HepG2 (cell line): Measurements from ENCODE around the gene ZNF629. TPM values are rescaled to one million over a fixed set of nuclear protein-coding genes. Genes with fewer than 3 reads are reported as not detected.
A peak's percentile ranks its signal among the peaks of the same experiment; 100 is the strongest.

Experiments used
- ATM ChIP-seq: fragments of 450-650 bp; IDR thresholded peaks from 2 replicates; pipeline ENCODE4 v1.7.1; 2017; ENCODE audit warnings: mild to moderate bottlenecking, borderline replicate concordance
- FUBP1 ChIP-seq: sonication (generic); formaldehyde crosslinking; IDR thresholded peaks from 2 replicates; pipeline ENCODE4 v1.5.1; 2020; ENCODE audit warnings: missing genetic modification reagents, mild to moderate bottlenecking, borderline replicate concordance
- GZF1 ChIP-seq: sonication (generic); formaldehyde crosslinking; IDR thresholded peaks from 2 replicates; pipeline ENCODE4 v1.5.1; 2020; ENCODE audit warnings: mild to moderate bottlenecking, missing genetic modification reagents
- HNRNPL ChIP-seq: fragments of 200-400 bp; formaldehyde crosslinking; IDR thresholded peaks from 2 replicates; pipeline ENCODE4 v1.6.1; 2017; ENCODE audit warnings: mild to moderate bottlenecking, low read depth, low read length
- HOXA7 ChIP-seq: sonication (generic); formaldehyde crosslinking; IDR thresholded peaks from 2 replicates; pipeline ENCODE4 v1.8.1; 2022; ENCODE audit warnings: mild to moderate bottlenecking, missing genetic modification reagents, moderate library complexity
- JUND ChIP-seq: sonication (generic); formaldehyde crosslinking; IDR thresholded peaks from 2 replicates; pipeline ENCODE4 v1.8.0; 2022; ENCODE audit warnings: mild to moderate bottlenecking, missing genetic modification reagents
- MYC ChIP-seq: sonication (generic); formaldehyde crosslinking; IDR thresholded peaks from 2 replicates; pipeline ENCODE4 v1.9.0; 2021; ENCODE audit warnings: missing genetic modification reagents, borderline replicate concordance
- MYNN ChIP-seq: sonication (generic); formaldehyde crosslinking; IDR thresholded peaks from 2 replicates; pipeline ENCODE4 v1.4.0; 2020; ENCODE audit warnings: mild to moderate bottlenecking, low read depth, missing genetic modification reagents
- RELA ChIP-seq: sonication (generic); formaldehyde crosslinking; IDR thresholded peaks from 2 replicates; pipeline ENCODE4 v1.4.0; 2020; ENCODE audit warnings: missing genetic modification reagents
- REXO4 ChIP-seq: sonication (generic); formaldehyde crosslinking; IDR thresholded peaks from 2 replicates; pipeline ENCODE4 v1.8.0; 2022; ENCODE audit warnings: missing genetic modification reagents, mild to moderate bottlenecking, borderline replicate concordance
- TAF15 ChIP-seq: fragments of 200-400 bp; formaldehyde crosslinking; IDR thresholded peaks from one replicate; pipeline ENCODE4 v1.6.1; 2018; ENCODE audit warnings: mild to moderate bottlenecking, low read depth, low read length; ENCODE audit not compliant: poor library complexity, severe bottlenecking
- THAP9 ChIP-seq: sonication (generic); formaldehyde crosslinking; IDR thresholded peaks from 2 replicates; pipeline ENCODE4; 2020; ENCODE audit warnings: missing genetic modification reagents, mild to moderate bottlenecking, borderline replicate concordance
- THYN1 ChIP-seq: sonication (generic); formaldehyde crosslinking; IDR thresholded peaks from 2 replicates; pipeline ENCODE4 v1.8.1; 2023; ENCODE audit warnings: low read depth, mild to moderate bottlenecking, moderate library complexity, missing genetic modification reagents, borderline replicate concordance
- XRCC5 ChIP-seq: fragments of 200-400 bp; formaldehyde crosslinking; optimal IDR thresholded peaks from 2 replicates; pipeline ENCODE3; 2017; ENCODE audit warnings: mild to moderate bottlenecking, low read length
- ZFYVE20 ChIP-seq: sonication (generic); formaldehyde crosslinking; IDR thresholded peaks from 2 replicates; pipeline ENCODE4 v1.8.0; 2023; ENCODE audit warnings: low read depth, mild to moderate bottlenecking, moderate library complexity, missing genetic modification reagents, borderline replicate concordance
- ZMAT5 ChIP-seq: sonication (generic); formaldehyde crosslinking; IDR thresholded peaks from 2 replicates; pipeline ENCODE4 v1.5.0; 2020; ENCODE audit warnings: mild to moderate bottlenecking, low read depth, missing genetic modification reagents, borderline replicate concordance
- ZMYM3 ChIP-seq: sonication (generic); formaldehyde crosslinking; IDR thresholded peaks from 2 replicates; pipeline ENCODE4 v1.5.1; 2020; ENCODE audit warnings: mild to moderate bottlenecking, missing genetic modification reagents
- ZNF317 ChIP-seq: sonication (generic); formaldehyde crosslinking; IDR thresholded peaks from 2 replicates; pipeline ENCODE4 v1.5.0; 2020; ENCODE audit warnings: mild to moderate bottlenecking, missing genetic modification reagents
- ZNF564 ChIP-seq: sonication (generic); formaldehyde crosslinking; IDR thresholded peaks from 2 replicates; pipeline ENCODE4 v1.8.1; 2023; ENCODE audit warnings: mild to moderate bottlenecking, missing genetic modification reagents
- ZNF713 ChIP-seq: sonication (generic); formaldehyde crosslinking; IDR thresholded peaks from 2 replicates; pipeline ENCODE4 v1.4.0; 2020; ENCODE audit warnings: mild to moderate bottlenecking, missing genetic modification reagents
- ZNF777 ChIP-seq: sonication (generic); formaldehyde crosslinking; IDR thresholded peaks from 2 replicates; pipeline ENCODE4 v1.4.0; 2020; ENCODE audit warnings: missing genetic modification reagents
- ZNF850 ChIP-seq: sonication (generic); formaldehyde crosslinking; conservative IDR thresholded peaks from 2 replicates; pipeline ENCODE4 v1.9.0; 2021; ENCODE audit warnings: mild to moderate bottlenecking, missing genetic modification reagents
- polyA plus RNA-seq, 8 experiments: library from polyadenylated mRNA; depleted of rRNA in 3 of 8; stranded (reverse) in 7 of 8; unstranded in 1 of 8; fragments of >200 nt; fragmentation: Illumina TruSeq in 4 of 8; extraction: Trizol in 4 of 8; gene quantifications; 2 replicates each; pipeline versions ENCODE4 v1.2.1 to v1.2.3, GENCODE V29; 2011 to 2016; ENCODE audit warnings: low read depth in 4 of 8, missing spikeins in 1 of 8, mixed read lengths in 1 of 8; ENCODE audit not compliant: insufficient read depth in 1 of 8
- total RNA-seq, 5 experiments: library from RNA; depleted of rRNA; stranded (reverse); fragments of >200 nt; fragmentation: Illumina TruSeq; extraction: Trizol; gene quantifications; 2 replicates each; pipeline ENCODE4 v1.2.3, GENCODE V29; 2016; ENCODE audit warnings: low read depth in 1 of 5
- TF ChIP-seq, protein P1 (sequence below): sonication (generic); formaldehyde crosslinking; conservative IDR thresholded peaks from 2 replicates; pipeline ENCODE4 v1.8.0; 2022; ENCODE audit warnings: missing genetic modification reagents

The ZNF629 gene
- total and polyA plus RNA-seq, 2 of the 13 experiments (the other 11 are each of a cell fraction or from before 2014, with no cell fraction given): 6.1 to 16.5 TPM

DNA sequence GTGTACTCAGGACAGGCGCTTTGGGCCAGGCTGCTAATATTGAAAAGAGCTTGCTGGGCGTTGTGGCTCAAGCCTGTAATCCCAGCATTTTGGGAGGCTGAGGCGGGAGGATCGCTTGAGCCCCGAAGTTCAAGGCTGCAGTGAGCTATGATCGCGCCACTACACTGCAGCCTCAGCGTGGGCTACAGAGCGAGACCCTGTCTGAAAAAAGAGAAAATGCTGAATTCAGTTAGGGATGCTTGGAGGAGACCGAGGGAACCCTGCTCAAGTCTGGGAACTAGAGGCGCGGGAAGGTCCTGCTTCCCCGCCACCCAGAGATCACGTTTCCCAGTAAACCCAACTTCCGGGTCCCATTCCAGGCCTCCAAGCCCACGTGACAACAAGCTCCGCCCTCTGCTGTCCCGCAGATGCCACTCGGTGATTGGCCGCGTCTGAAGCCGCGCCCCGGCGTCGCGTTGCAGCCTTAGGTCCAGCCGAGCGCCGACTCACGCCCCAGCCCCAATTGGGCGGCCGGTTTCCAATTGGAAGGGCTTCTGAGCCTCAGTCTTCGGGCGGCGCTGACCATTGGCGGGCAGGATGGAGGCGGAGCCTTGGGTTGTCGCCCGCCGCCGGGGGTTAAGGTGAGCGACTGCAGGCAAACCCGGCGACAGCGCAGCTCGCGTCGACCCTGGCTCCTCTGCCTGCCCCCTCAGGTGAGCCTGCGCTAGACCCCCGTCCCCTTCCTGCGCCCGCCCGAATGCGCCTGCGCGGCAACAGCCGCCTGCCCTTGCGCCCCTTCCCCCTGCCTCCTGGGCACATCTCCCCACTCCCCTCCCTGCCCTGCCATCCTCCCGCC, 39.0 kb downstream of the ZNF629 start, which contains the start of gene PHKG2 (continued):
- TF ChIP-seq, protein P1, sequence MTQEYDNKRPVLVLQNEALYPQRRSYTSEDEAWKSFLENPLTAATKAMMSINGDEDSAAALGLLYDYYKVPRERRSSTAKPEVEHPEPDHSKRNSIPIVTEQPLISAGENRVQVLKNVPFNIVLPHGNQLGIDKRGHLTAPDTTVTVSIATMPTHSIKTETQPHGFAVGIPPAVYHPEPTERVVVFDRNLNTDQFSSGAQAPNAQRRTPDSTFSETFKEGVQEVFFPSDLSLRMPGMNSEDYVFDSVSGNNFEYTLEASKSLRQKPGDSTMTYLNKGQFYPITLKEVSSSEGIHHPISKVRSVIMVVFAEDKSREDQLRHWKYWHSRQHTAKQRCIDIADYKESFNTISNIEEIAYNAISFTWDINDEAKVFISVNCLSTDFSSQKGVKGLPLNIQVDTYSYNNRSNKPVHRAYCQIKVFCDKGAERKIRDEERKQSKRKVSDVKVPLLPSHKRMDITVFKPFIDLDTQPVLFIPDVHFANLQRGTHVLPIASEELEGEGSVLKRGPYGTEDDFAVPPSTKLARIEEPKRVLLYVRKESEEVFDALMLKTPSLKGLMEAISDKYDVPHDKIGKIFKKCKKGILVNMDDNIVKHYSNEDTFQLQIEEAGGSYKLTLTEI (CRISPR knock-in tag): no peak
- TF ChIP-seq XRCC5: no peak
- no peak for TF ChIP-seq REXO4 (CRISPR knock-in tag)
- TF ChIP-seq GZF1 (CRISPR knock-in tag): no peak
- TF ChIP-seq HNRNPL: 0 out of 2 replicates have a peak, but pooled peaks have one; percentile 25
- TF ChIP-seq THYN1 (CRISPR knock-in tag): no peak
- no peak for TF ChIP-seq ZNF850 (CRISPR knock-in tag)
- peak; percentile 97 for TF ChIP-seq TAF15
- TF ChIP-seq MYC (CRISPR knock-in tag): peak; percentile 91
- TF ChIP-seq JUND (CRISPR knock-in tag): no peak
- TF ChIP-seq ZMAT5 (CRISPR knock-in tag): no peak
- peak; percentile 78; the same call in 1 of the 2 replicates for TF ChIP-seq THAP9
- no peak for TF ChIP-seq ZNF317 (CRISPR knock-in tag)
- no peak for TF ChIP-seq ZNF713 (CRISPR knock-in tag)
- TF ChIP-seq FUBP1 (CRISPR knock-in tag): no peak
- no peak for TF ChIP-seq HOXA7
- 0 out of 2 replicates have a peak, but pooled peaks have one; percentile 33 for TF ChIP-seq ZFYVE20 (CRISPR knock-in tag)
- no peak for TF ChIP-seq RELA
- TF ChIP-seq MYNN (CRISPR knock-in tag): no peak
- 0 out of 2 replicates have a peak, but pooled peaks have one; percentile 24 for TF ChIP-seq ZNF777 (CRISPR knock-in tag)
- TF ChIP-seq ZMYM3 (CRISPR knock-in tag): peak; percentile 95
- TF ChIP-seq ATM: no peak
- 0 out of 2 replicates have a peak, but pooled peaks have one; percentile 80 for TF ChIP-seq ZNF564
